Upper lobe of left lung (tissue), 4 donors: Measurements from ENCODE around the gene TRIM27.

Source experiments
- POLR2AphosphoS5 ChIP-seq, 2 donors: sonication (generic); formaldehyde crosslinking; IDR thresholded peaks; one replicate each; pipeline ENCODE4 v1.5.1; 2017; ENCODE audit warnings: antibody characterized with exemption in 2 of 2
- TF ChIP-seq, protein P1 (sequence below), 6 experiments: fragments of 450-650 bp in 4 of 6; fragments of 200-600 bp in 2 of 6; sonication (generic) in 2 of 6; IDR thresholded peaks; one replicate each; pipeline ENCODE4 v1.5.1; 2016 to 2019; ENCODE audit warnings: antibody characterized with exemption in 6 of 6

DNA sequence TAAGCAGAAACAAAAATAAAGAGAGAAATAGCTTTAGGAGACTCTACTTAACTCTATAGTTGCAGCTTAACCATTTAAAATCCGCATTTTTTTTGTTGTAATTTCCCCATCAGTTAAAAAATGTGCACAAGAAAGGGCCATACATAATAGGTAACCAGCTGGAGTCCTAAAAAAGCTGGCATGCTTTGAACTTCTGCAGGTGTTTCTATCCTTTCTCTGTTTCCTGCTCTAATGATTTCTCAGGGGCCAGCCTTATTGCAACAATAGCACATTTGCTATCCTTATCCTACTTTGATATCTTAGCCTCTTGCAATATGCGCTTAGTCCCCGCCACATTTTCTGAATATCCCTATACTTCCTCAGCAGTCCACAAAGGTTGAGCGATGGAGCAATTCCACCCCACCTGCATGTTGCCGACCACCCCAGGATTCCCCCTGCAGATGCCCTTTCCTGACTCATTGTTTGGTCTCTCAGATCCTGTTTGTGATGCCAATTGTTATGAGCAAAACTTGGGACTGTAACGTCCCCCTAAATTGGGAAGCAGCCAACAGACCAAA lies 48.5 kb downstream of the TRIM27 start:
- TF ChIP-seq, protein P1, sequence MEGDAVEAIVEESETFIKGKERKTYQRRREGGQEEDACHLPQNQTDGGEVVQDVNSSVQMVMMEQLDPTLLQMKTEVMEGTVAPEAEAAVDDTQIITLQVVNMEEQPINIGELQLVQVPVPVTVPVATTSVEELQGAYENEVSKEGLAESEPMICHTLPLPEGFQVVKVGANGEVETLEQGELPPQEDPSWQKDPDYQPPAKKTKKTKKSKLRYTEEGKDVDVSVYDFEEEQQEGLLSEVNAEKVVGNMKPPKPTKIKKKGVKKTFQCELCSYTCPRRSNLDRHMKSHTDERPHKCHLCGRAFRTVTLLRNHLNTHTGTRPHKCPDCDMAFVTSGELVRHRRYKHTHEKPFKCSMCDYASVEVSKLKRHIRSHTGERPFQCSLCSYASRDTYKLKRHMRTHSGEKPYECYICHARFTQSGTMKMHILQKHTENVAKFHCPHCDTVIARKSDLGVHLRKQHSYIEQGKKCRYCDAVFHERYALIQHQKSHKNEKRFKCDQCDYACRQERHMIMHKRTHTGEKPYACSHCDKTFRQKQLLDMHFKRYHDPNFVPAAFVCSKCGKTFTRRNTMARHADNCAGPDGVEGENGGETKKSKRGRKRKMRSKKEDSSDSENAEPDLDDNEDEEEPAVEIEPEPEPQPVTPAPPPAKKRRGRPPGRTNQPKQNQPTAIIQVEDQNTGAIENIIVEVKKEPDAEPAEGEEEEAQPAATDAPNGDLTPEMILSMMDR (IDR thresholded peaks at IDR 0.05), result no peak
- TF ChIP-seq POLR2AphosphoS5 (IDR thresholded peaks at IDR 0.05), result no peak
